Mesodermal cell (in vitro differentiated cells): Measurements from ENCODE around the gene NCKIPSD.

ENCODE experiments used
- H3K27ac ChIP-seq: 2 replicates; pipeline ENCODE4 v1.7.0; 2013; ENCODE audit warnings: mild to moderate bottlenecking, low read depth, low read length, moderate library complexity; ENCODE audit not compliant: severe bottlenecking
- H3K36me3 ChIP-seq: 2 replicates; pipeline ENCODE4 v1.7.1; 2013; ENCODE audit warnings: mild to moderate bottlenecking, low read length, moderate library complexity; ENCODE audit not compliant: control insufficient read depth, insufficient read depth
- H3K4me1 ChIP-seq: one replicate; pipeline ENCODE4 v1.7.1; 2013; ENCODE audit warnings: mild to moderate bottlenecking, low read length; ENCODE audit not compliant: insufficient read depth, control insufficient read depth, poor library complexity, severe bottlenecking
- H3K4me3 ChIP-seq: 2 replicates; pipeline ENCODE4 v1.7.0; 2013; ENCODE audit warnings: low read length, control low read depth, mild to moderate bottlenecking; ENCODE audit not compliant: insufficient read depth, poor library complexity, severe bottlenecking; ENCODE audit errors: extremely low read depth
- H3K9me3 ChIP-seq: 2 replicates; pipeline ENCODE4 v1.7.1; 2013; ENCODE audit warnings: mild to moderate bottlenecking, low read length, moderate library complexity; ENCODE audit not compliant: control insufficient read depth
- WGBS, 2 experiments: methylation state at CpG; one replicate each; pipeline ENCODE4 v1.1.5; 2013; ENCODE audit warnings: missing lambda C conversion rate in 2 of 2; ENCODE audit not compliant: insufficient coverage in 2 of 2; 5-methylcytosine and 5-hydroxymethylcytosine counted together

The NCKIPSD gene

GRCh38 chr3:48678566-48679380 is 6.9 kb downstream of the NCKIPSD start:
- Histone ChIP-seq H3K4me3 (no peak overlapping the region), H3K4me1 (no peaks in the 10 kb centered on the region), H3K9me3 (no peaks in the 10 kb centered on the region), H3K36me3 (peaks cover 88% of the 10 kb centered on the region), H3K27ac (no peak overlapping the region)
- WGBS, 2 experiments, result 95 to 98% methylated on average over 17 to 23 of the region's 24 CpGs

GRCh38 chr3:48678056-48678455 is 7.7 kb downstream of the NCKIPSD start:
- Histone ChIP-seq H3K36me3 (peaks cover 90% of the 10 kb centered on the region), H3K27ac (no peak overlapping the region), H3K4me3 (no peak overlapping the region), H3K9me3 (no peaks in the 10 kb centered on the region), H3K4me1 (no peaks in the 10 kb centered on the region)
- 89 to 100% methylated on average over 4 of the region's 4 CpGs for WGBS, 2 experiments

DNA sequence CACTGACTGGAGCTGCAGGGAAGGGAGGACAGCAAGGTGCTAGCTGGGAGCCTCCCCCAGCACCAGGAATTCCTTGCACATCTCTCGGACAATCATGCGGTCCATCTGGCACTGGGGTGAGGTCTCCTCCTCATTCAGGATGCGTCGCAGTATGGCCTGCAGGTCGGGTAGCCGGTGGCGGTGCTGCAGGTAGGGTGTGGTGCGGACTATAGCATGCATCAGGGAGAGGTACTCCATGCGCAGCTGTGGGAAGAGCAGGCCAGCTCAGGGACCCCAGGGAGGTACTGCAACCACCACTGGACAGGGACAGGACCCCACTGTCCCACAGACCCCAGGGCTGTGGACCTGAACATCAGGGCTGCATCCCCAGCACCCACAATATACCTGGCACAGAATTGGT is 11.2 kb downstream of the NCKIPSD start:
- Histone ChIP-seq H3K9me3 (no peaks in the 10 kb centered on the region), H3K4me3 (no peak overlapping the region), H3K27ac (no peak overlapping the region), H3K4me1 (no peaks in the 10 kb centered on the region), H3K36me3 (peaks cover 74% of the 10 kb centered on the region)
- 93 to 95% methylated on average over 9 of the region's 9 CpGs for WGBS, 2 experiments

DNA sequence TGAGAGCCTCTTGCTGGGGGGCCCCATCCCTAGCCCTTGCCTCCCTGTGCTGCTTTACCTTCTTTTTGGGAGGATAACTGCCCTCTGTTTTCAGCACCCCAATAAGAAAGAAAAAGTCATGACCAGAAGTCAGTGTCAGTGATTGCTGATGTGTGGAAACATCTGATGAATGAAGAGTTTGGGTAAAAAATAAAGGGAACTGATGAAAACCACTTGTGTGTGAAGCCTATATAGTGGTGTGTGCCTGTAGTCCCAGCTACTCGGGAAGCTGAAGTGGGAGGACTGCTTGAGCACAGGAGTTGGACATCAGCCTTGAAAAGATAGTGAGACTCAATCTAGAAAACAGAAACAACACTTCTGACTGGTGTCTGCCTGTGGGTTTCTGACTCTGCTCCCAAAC is 13.2 kb downstream of the NCKIPSD start:
- no peak overlapping the region for H3K27ac ChIP-seq
- no peaks in the 10 kb centered on the region for H3K9me3 ChIP-seq
- WGBS, 2 experiments, result 75 to 100% methylated on average over 1 of the region's 1 CpG
- peaks cover 58% of the 10 kb centered on the region for H3K36me3 ChIP-seq
- H3K4me3 ChIP-seq, result no peak overlapping the region
- no peaks in the 10 kb centered on the region for H3K4me1 ChIP-seq

GRCh38 chr3:48664929-48665328 is 20.8 kb downstream of the NCKIPSD start:
- Histone ChIP-seq H3K4me3 (no peak overlapping the region), H3K36me3 (peaks cover 21% of the 10 kb centered on the region), H3K27ac (no peak overlapping the region), H3K4me1 (peaks cover 6% of the 10 kb centered on the region), H3K9me3 (no peaks in the 10 kb centered on the region)
- WGBS, 2 experiments, result 85 to 90% methylated on average over 2 to 3 of the region's 4 CpGs

GRCh38 chr3:48664313-48664644 is 21.4 kb downstream of the NCKIPSD start:
- 63 to 86% methylated on average over 6 to 7 of the region's 11 CpGs for WGBS, 2 experiments
- Histone ChIP-seq H3K4me3 (peak overlapping the region; percentile 64), H3K36me3 (peaks cover 28% of the 10 kb centered on the region), H3K27ac (peak overlapping the region; percentile 99), H3K4me1 (peaks cover 6% of the 10 kb centered on the region), H3K9me3 (no peaks in the 10 kb centered on the region)

DNA sequence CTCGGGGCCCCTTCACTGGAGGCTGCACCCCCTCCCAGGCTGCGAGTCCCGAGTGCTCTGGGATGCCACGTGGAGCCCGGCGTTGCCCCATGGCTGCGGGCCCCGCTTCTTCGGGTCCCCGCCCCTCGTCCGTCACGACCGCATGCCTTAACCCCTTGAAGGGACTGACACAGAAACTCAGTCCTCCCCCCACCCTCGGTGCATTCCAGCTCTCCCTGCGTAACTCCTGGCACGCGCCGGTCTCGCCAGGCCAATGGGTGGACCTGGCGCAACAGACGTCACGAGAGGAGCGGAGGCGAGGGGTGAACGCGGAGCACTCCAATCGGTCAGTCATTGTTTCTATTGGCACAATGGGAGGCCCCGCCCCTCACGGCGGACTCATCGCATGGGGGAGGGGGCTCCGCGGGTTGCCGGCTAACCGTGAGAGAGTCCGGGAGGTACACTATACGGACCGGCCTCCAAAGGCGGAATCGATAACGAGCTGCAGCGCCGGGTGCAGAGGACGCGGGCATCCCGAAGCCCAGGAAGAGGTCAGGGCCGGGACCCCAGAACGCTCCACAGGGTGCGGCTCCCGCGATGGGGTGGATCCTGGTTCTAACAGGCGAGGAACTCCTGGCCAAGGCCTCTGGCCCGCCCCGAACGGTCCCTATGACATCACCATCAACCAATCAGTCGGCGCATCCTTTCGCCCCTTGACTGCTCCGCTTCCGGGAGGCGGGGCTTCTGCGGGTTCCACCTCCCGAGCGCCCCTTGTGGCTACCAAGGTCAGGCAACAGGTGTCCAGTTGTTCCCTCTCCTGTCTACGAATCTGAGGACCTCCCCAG is 22.0 kb downstream of the NCKIPSD start:
- H3K36me3 ChIP-seq, result peaks cover 34% of the 10 kb centered on the region
- peak overlapping the region; percentile 99 for H3K27ac ChIP-seq
- peak overlapping the region; percentile 64 for H3K4me3 ChIP-seq
- H3K9me3 ChIP-seq, result no peaks in the 10 kb centered on the region
- H3K4me1 ChIP-seq, result peaks cover 6% of the 10 kb centered on the region
- WGBS, 2 experiments, result 0% methylated on average over 62 to 65 of the region's 66 CpGs

- no peaks in the 10 kb centered on the region for H3K9me3 ChIP-seq
- peaks cover 36% of the 10 kb centered on the region for H3K36me3 ChIP-seq
- peaks cover 6% of the 10 kb centered on the region for H3K4me1 ChIP-seq
- peak within 1 kb of the TSS; percentile 64 for H3K4me3 ChIP-seq
- 0% methylated on average over 43 of the region's 52 CpGs for WGBS, 2 experiments
- H3K27ac ChIP-seq, result peak within 1 kb of the TSS; percentile 99
Observed at GRCh38 chr3:48662753-48663488, 22.8 kb downstream of the NCKIPSD start, which contains the start of gene CELSR3. Gene CELSR3, minus strand, starts transcription at chr3:48662886. Its CDS starts 252 bp downstream, at chr3:48662634.

DNA sequence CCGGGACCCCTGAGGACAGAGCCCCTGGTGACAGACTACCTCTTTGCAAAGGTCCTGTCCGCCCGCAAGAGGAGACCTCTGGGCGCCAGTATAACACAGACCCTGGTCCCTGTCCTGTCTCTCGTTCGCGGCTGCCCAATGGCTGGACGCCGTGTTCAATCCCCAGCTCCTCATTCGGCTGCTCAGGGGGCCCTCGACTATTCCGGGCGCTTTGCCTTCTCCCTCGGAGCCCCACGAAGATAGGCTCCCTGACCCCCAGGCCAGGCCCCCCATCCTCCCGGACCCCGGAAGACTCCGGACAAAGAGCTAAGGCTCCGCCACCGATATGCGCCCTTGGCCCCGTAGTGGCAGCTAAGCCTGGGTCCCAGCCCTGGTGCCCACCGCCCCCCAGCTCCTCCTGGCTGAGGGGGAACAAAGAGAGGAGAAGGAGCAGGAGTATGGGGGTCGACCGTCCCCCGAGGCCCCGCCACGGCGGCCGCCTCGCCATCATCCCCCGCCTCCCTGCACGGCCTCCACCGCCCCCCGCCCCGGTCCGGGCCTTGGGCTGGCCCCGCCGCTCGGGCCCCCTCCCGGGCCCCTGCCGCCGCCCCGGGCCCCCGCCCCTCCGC is 23.5 kb downstream of the NCKIPSD start:
- Histone ChIP-seq H3K4me3 (peak overlapping the region; percentile 64), H3K27ac (peak overlapping the region; percentile 59), H3K4me1 (peaks cover 6% of the 10 kb centered on the region), H3K36me3 (peaks cover 42% of the 10 kb centered on the region), H3K9me3 (no peaks in the 10 kb centered on the region)
- 3% methylated on average over 21 to 25 of the region's 46 CpGs for WGBS, 2 experiments

GRCh38 chr3:48661501-48662144 is 24.1 kb downstream of the NCKIPSD start:
- Histone ChIP-seq H3K4me1 (peaks cover 6% of the 10 kb centered on the region), H3K27ac (no peak overlapping the region), H3K9me3 (no peaks in the 10 kb centered on the region), H3K4me3 (peak overlapping the region; percentile 64), H3K36me3 (peaks cover 46% of the 10 kb centered on the region)
- WGBS, 2 experiments, result 9 to 12% methylated on average over 53 to 67 of the region's 67 CpGs
